Posterior vena cava (tissue), 2 donors: ENCODE measurements around the gene GABRG3. TPM values are rescaled to one million over a fixed set of nuclear protein-coding genes. Genes with fewer than 3 reads are reported as not detected.
A peak's percentile ranks its signal among the peaks of the same experiment; 100 is the strongest.

ENCODE experiments used
- DNase-seq: peaks from one replicate; pipeline ENCODE4 v3.0.0-alpha.2; 2020; ENCODE audit warnings: low spot score
- intact Hi-C, 2 donors: fragments of 100-400 bp; cut with DNase I; formaldehyde crosslinking; loops; one replicate each; pipeline versions ENCODE4 v1.14.1 to v1.14.2; 2022 to 2023
- total RNA-seq, 2 donors: library from RNA; stranded (reverse); fragmentation: NEBNext Ultra II Directional; extraction: Animal tissue kit (Norgen Biotek cat#: 25700); gene quantifications; one replicate each; pipeline ENCODE4 v1.2.1, GENCODE V29; 2021
- donor health status: DM: yes; HTN: yes; CAD: no.
- donor health status: DM: yes; HTN: yes; CAD: no.

GABRG3 gene
- total RNA-seq, 2 donors from 2014 or later: not detected

- DNase-seq: no peak
- intact Hi-C loops: no loop called here
These were observed 249.2 kb downstream of the GABRG3 start for GRCh38 chr15:27220199-27220598.

GRCh38 chr15:27222479-27222878 is 251.5 kb downstream of the GABRG3 start:
- intact Hi-C loops: no loop called here
- no peak for DNase-seq

- DNase-seq: no peak
- intact Hi-C loops: no loop called here
These were observed 252.2 kb downstream of the GABRG3 start for GRCh38 chr15:27223179-27223578.

- DNase-seq: no peak
- intact Hi-C loops: loop anchor here in 1 of 2 donors (10.0 kb wide), 1 partner anchor 57 kb away; no protein-coding TSS in a partner anchor
These were observed 260.8 kb downstream of the GABRG3 start for GRCh38 chr15:27231811-27232210.

- intact Hi-C loops: loop anchor here in 1 of 2 donors (10.0 kb wide), 1 partner anchor 58 kb away; no protein-coding TSS in a partner anchor
- DNase-seq: peak; percentile 30
These were observed 261.9 kb downstream of the GABRG3 start for GRCh38 chr15:27232876-27233275.

- DNase-seq: peak; percentile 19
- intact Hi-C loops: loop anchor here in 1 of 2 donors (10.0 kb wide), 1 partner anchor 60 kb away; no protein-coding TSS in a partner anchor
These were observed 263.6 kb downstream of the GABRG3 start for GRCh38 chr15:27234593-27234992.

GRCh38 chr15:27235161-27235560 is 264.2 kb downstream of the GABRG3 start:
- intact Hi-C loops: loop anchor here in 1 of 2 donors (10.0 kb wide), 1 partner anchor 60 kb away; no protein-coding TSS in a partner anchor
- no peak for DNase-seq

GRCh38 chr15:27235681-27236080 is 264.7 kb downstream of the GABRG3 start:
- no peak for DNase-seq
- intact Hi-C loops: loop anchor here in 1 of 2 donors (10.0 kb wide), 1 partner anchor 61 kb away; no protein-coding TSS in a partner anchor

- peak; percentile 17 for DNase-seq
- intact Hi-C loops: loop anchor here in 1 of 2 donors (10.0 kb wide), 1 partner anchor 63 kb away; no protein-coding TSS in a partner anchor
These were observed 266.4 kb downstream of the GABRG3 start for GRCh38 chr15:27237319-27237939.

- intact Hi-C loops: loop anchor here in 1 of 2 donors (10.0 kb wide), 1 partner anchor 63 kb away; no protein-coding TSS in a partner anchor
- no peak for DNase-seq
These were observed 267.2 kb downstream of the GABRG3 start for GRCh38 chr15:27238209-27238608.

GRCh38 chr15:27238707-27239423 is 267.9 kb downstream of the GABRG3 start:
- intact Hi-C loops: loop anchor here in 1 of 2 donors (10.0 kb wide), 1 partner anchor 64 kb away; no protein-coding TSS in a partner anchor
- no peak for DNase-seq

GRCh38 chr15:27241943-27242342 is 271.0 kb downstream of the GABRG3 start:
- intact Hi-C loops: no loop called here
- no peak for DNase-seq

GRCh38 chr15:27244047-27244446 is 273.1 kb downstream of the GABRG3 start:
- DNase-seq: no peak
- intact Hi-C loops: no loop called here

- no peak for DNase-seq
- intact Hi-C loops: no loop called here
These were observed 277.3 kb downstream of the GABRG3 start for GRCh38 chr15:27248251-27248650.

GRCh38 chr15:27249046-27249759 is 278.2 kb downstream of the GABRG3 start:
- intact Hi-C loops: no loop called here
- no peak for DNase-seq

GRCh38 chr15:27249760-27250109 is 278.8 kb downstream of the GABRG3 start:
- intact Hi-C loops: loop anchor here in 1 of 2 donors (10.0 kb wide), 1 partner anchor 75 kb away; no protein-coding TSS in a partner anchor
- DNase-seq: no peak

- no peak for DNase-seq
- intact Hi-C loops: loop anchor here in 1 of 2 donors (10.0 kb wide), 1 partner anchor 75 kb away; no protein-coding TSS in a partner anchor
These were observed 279.2 kb downstream of the GABRG3 start for GRCh38 chr15:27250223-27250622.

GRCh38 chr15:27254055-27254454 is 283.1 kb downstream of the GABRG3 start:
- intact Hi-C loops: loop anchor here in 1 of 2 donors (10.0 kb wide), 1 partner anchor 79 kb away; no protein-coding TSS in a partner anchor
- no peak for DNase-seq

- intact Hi-C loops: loop anchor here in 1 of 2 donors (10.0 kb wide), 1 partner anchor 80 kb away; no protein-coding TSS in a partner anchor
- peak; percentile 71 for DNase-seq
These were observed 283.8 kb downstream of the GABRG3 start for GRCh38 chr15:27254801-27255200.
